IMR-90 (cell line): ENCODE data around the gene BYSL.

Experiments used
- CEBPB ChIP-seq: IDR thresholded peaks from 2 replicates; pipeline ENCODE4 v1.6.1; 2012; ENCODE audit warnings: low read depth, low read length, improper control_type of control experiment
- CHD1 ChIP-seq: IDR thresholded peaks from 2 replicates; pipeline ENCODE4 v1.6.1; 2012; ENCODE audit warnings: low read depth, low read length, improper control_type of control experiment
- FOS ChIP-seq: fragments of 150-350 bp; IDR thresholded peaks from 2 replicates; pipeline ENCODE4 v1.6.1; 2016; ENCODE audit warnings: low read depth, low read length
- MAFK ChIP-seq: IDR thresholded peaks from 2 replicates; pipeline ENCODE4 v1.6.1; 2012; ENCODE audit warnings: low read depth, low read length, improper control_type of control experiment
- MAZ ChIP-seq: IDR thresholded peaks from 2 replicates; pipeline ENCODE4 v1.6.1; 2012; ENCODE audit warnings: low read depth, mild to moderate bottlenecking, low read length, improper control_type of control experiment, moderate library complexity, borderline replicate concordance
- POLR2A ChIP-seq: IDR thresholded peaks from 2 replicates; pipeline ENCODE4 v1.6.1; 2012; ENCODE audit warnings: mild to moderate bottlenecking, low read depth, low read length
- RCOR1 ChIP-seq: IDR thresholded peaks from 2 replicates; pipeline ENCODE4 v1.6.1; 2012; ENCODE audit warnings: mild to moderate bottlenecking, low read length, improper control_type of control experiment; ENCODE audit not compliant: insufficient replicate concordance
- USF2 ChIP-seq: fragments of 150-350 bp; IDR thresholded peaks from 2 replicates; pipeline ENCODE4 v1.6.1; 2017; ENCODE audit warnings: mild to moderate bottlenecking, antibody characterized with exemption, low read length, low read depth
- TF ChIP-seq, protein P1 (sequence below): conservative IDR thresholded peaks from 2 replicates; pipeline ENCODE4 v1.5.1; 2012; ENCODE audit warnings: mild to moderate bottlenecking, low read depth, low read length, improper control_type of control experiment

GRCh38 chr6:41872147-41872546 is 49.2 kb upstream of the BYSL start:
- TF ChIP-seq, protein P1, sequence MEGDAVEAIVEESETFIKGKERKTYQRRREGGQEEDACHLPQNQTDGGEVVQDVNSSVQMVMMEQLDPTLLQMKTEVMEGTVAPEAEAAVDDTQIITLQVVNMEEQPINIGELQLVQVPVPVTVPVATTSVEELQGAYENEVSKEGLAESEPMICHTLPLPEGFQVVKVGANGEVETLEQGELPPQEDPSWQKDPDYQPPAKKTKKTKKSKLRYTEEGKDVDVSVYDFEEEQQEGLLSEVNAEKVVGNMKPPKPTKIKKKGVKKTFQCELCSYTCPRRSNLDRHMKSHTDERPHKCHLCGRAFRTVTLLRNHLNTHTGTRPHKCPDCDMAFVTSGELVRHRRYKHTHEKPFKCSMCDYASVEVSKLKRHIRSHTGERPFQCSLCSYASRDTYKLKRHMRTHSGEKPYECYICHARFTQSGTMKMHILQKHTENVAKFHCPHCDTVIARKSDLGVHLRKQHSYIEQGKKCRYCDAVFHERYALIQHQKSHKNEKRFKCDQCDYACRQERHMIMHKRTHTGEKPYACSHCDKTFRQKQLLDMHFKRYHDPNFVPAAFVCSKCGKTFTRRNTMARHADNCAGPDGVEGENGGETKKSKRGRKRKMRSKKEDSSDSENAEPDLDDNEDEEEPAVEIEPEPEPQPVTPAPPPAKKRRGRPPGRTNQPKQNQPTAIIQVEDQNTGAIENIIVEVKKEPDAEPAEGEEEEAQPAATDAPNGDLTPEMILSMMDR, result no peak
- TF ChIP-seq USF2 (no peak), RCOR1 (no peak), POLR2A (no peak), CHD1 (no peak), CEBPB (no peak), FOS (no peak), MAZ (no peak), MAFK (no peak)
